HepG2 (cell line): ENCODE measurements around the gene SDR39U1. TPM values are rescaled to one million over a fixed set of nuclear protein-coding genes. Genes with fewer than 3 reads are reported as not detected.

Experiments used
- CEBPG ChIP-seq: IDR thresholded peaks from 2 replicates; pipeline ENCODE4 v1.6.1; 2016
- CTCF ChIP-seq: sonication (generic); formaldehyde crosslinking; IDR thresholded peaks from 2 replicates; pipeline ENCODE4 v1.5.0; 2020; ENCODE audit warnings: mild to moderate bottlenecking, missing genetic modification reagents, moderate library complexity
- GZF1 ChIP-seq: sonication (generic); formaldehyde crosslinking; IDR thresholded peaks from 2 replicates; pipeline ENCODE4 v1.5.1; 2020; ENCODE audit warnings: mild to moderate bottlenecking, missing genetic modification reagents
- HCFC1 ChIP-seq: fragments of 150-350 bp; IDR thresholded peaks from 2 replicates; pipeline ENCODE4 v1.6.1; 2014; ENCODE audit warnings: low read depth, low read length
- KDM1A ChIP-seq: IDR thresholded peaks from 2 replicates; pipeline ENCODE4 v1.6.1; 2016; ENCODE audit warnings: missing compliant biosample characterization
- MEF2D ChIP-seq: sonication (generic); formaldehyde crosslinking; IDR thresholded peaks from 2 replicates; pipeline ENCODE4 v1.5.1; 2020; ENCODE audit warnings: mild to moderate bottlenecking, missing genetic modification reagents
- MEIS1 ChIP-seq: sonication (generic); formaldehyde crosslinking; IDR thresholded peaks from 2 replicates; pipeline ENCODE4 v1.9.0; 2021; ENCODE audit warnings: mild to moderate bottlenecking, missing genetic modification reagents, moderate library complexity, borderline replicate concordance
- MYPOP ChIP-seq: sonication (generic); formaldehyde crosslinking; IDR thresholded peaks from 2 replicates; pipeline ENCODE4 v1.8.1; 2023; ENCODE audit warnings: mild to moderate bottlenecking, moderate library complexity, missing genetic modification reagents
- NCOR1 ChIP-seq: fragments of 200-600 bp; sonication (generic); IDR thresholded peaks from 2 replicates; pipeline ENCODE4 v1.7.0; 2017; ENCODE audit warnings: antibody characterized with exemption, low read length, borderline replicate concordance
- NFYC ChIP-seq: IDR thresholded peaks from 2 replicates; pipeline ENCODE4 v1.6.1; 2016; ENCODE audit warnings: missing genetic modification reagents, missing compliant biosample characterization
- REST ChIP-seq, 2 experiments: IDR thresholded peaks; 2 replicates each; pipeline ENCODE4 v1.6.1; 2011 to 2012; ENCODE audit warnings: low read length in 2 of 2, borderline replicate concordance in 1 of 2, low read depth in 1 of 2, mild to moderate bottlenecking in 1 of 2, moderate library complexity in 1 of 2
- RFX5 ChIP-seq: IDR thresholded peaks from 2 replicates; pipeline ENCODE4 v1.6.1; 2011; ENCODE audit warnings: low read depth, low read length, improper control_type of control experiment
- TFE3 ChIP-seq: IDR thresholded peaks from 2 replicates; pipeline ENCODE4 v1.6.1; 2016
- ZFY ChIP-seq: sonication (generic); formaldehyde crosslinking; IDR thresholded peaks from 2 replicates; pipeline ENCODE4 v1.4.0; 2020; ENCODE audit warnings: missing genetic modification reagents
- ZFYVE20 ChIP-seq: sonication (generic); formaldehyde crosslinking; IDR thresholded peaks from 2 replicates; pipeline ENCODE4 v1.8.0; 2023; ENCODE audit warnings: low read depth, mild to moderate bottlenecking, moderate library complexity, missing genetic modification reagents, borderline replicate concordance
- ZNF367 ChIP-seq: sonication (generic); formaldehyde crosslinking; IDR thresholded peaks from 2 replicates; pipeline ENCODE4 v1.4.0; 2020; ENCODE audit warnings: missing genetic modification reagents, borderline replicate concordance
- polyA plus RNA-seq, 8 experiments: library from polyadenylated mRNA; depleted of rRNA in 3 of 8; stranded (reverse) in 7 of 8; unstranded in 1 of 8; fragments of >200 nt; fragmentation: Illumina TruSeq in 4 of 8; extraction: Trizol in 4 of 8; gene quantifications; 2 replicates each; pipeline versions ENCODE4 v1.2.1 to v1.2.3, GENCODE V29; 2011 to 2016; ENCODE audit warnings: low read depth in 4 of 8, missing spikeins in 1 of 8, mixed read lengths in 1 of 8; ENCODE audit not compliant: insufficient read depth in 1 of 8
- total RNA-seq, 5 experiments: library from RNA; depleted of rRNA; stranded (reverse); fragments of >200 nt; fragmentation: Illumina TruSeq; extraction: Trizol; gene quantifications; 2 replicates each; pipeline ENCODE4 v1.2.3, GENCODE V29; 2016; ENCODE audit warnings: low read depth in 1 of 5
- TF ChIP-seq, protein P1 (sequence below): sonication (generic); formaldehyde crosslinking; IDR thresholded peaks from 2 replicates; pipeline ENCODE4 v1.9.0; 2021; ENCODE audit warnings: missing genetic modification reagents, mild to moderate bottlenecking, borderline replicate concordance
- TF ChIP-seq, protein P2 (sequence below): sonication (generic); formaldehyde crosslinking; IDR thresholded peaks from 2 replicates; pipeline ENCODE4 v1.8.0; 2022; ENCODE audit warnings: missing genetic modification reagents, low read depth, mild to moderate bottlenecking, borderline replicate concordance

SDR39U1 gene
- total and polyA plus RNA-seq, 2 of the 13 experiments (the other 11 are each of a cell fraction or from before 2014, with no cell fraction given) = 34.4 to 129 TPM

DNA sequence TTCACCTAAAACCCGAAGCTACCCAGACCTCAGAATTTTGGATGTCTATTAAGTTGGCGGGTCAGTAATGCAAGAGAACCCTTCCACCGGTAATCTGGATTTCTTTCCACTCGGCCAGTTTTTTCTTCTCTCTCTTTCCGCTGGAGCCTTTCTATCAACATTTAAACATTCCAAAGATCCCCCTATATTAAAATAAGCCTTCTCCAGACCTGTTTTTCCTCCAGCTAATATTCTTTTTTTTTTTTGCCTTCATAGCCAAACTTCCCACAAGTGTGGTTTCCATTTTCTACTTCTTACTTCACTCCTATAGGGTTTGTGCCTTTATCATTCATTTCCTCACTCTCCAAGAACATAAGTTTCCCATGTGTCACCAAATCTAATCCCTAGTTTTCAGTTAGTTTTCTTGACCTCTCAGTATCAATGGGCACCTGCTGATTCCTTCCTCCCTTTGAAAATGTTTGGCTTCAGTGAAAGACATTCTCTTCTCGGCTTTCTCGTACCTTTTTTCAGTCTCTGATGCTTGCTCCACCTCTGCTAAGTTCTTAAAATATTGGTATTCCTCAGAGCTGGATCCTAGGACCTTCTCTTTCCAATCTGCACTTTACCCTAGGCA is 583 bp upstream of the SDR39U1 start (continued):
- TF ChIP-seq, protein P1, sequence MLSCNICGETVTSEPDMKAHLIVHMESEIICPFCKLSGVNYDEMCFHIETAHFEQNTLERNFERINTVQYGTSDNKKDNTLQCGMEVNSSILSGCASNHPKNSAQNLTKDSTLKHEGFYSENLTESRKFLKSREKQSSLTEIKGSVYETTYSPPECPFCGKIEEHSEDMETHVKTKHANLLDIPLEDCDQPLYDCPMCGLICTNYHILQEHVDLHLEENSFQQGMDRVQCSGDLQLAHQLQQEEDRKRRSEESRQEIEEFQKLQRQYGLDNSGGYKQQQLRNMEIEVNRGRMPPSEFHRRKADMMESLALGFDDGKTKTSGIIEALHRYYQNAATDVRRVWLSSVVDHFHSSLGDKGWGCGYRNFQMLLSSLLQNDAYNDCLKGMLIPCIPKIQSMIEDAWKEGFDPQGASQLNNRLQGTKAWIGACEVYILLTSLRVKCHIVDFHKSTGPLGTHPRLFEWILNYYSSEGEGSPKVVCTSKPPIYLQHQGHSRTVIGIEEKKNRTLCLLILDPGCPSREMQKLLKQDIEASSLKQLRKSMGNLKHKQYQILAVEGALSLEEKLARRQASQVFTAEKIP (CRISPR knock-in tag) = no peak
- no peak for TF ChIP-seq ZNF367 (CRISPR knock-in tag)
- no peak for TF ChIP-seq MEF2D (CRISPR knock-in tag)
- no peak for TF ChIP-seq CEBPG (CRISPR knock-in tag)
- peak in 1 of 2 experiments; percentile 68; a peak in 1 of 4 replicates for TF ChIP-seq REST (IDR thresholded peaks at IDR 0.05; ENCODE audit: borderline replicate concordance in 1 of 2, low read depth in 1 of 2, low read length in 2 of 2)
- TF ChIP-seq MYPOP (CRISPR knock-in tag) = no peak
- TF ChIP-seq, protein P2, sequence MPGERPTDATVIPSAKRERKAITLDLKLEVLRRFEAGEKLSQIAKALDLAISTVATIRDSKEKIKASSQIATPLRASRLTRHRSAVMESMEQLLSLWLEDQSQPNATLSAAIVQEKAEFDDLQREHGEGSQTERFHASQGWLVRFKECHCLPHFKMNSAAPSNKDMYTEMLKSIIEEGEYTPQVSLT (CRISPR knock-in tag) = 0 out of 2 replicates have a peak, but pooled peaks have one; percentile 5
- no peak for TF ChIP-seq KDM1A
- no peak for TF ChIP-seq ZFY (CRISPR knock-in tag)
- no peak for TF ChIP-seq HCFC1
- TF ChIP-seq TFE3 (CRISPR knock-in tag) = no peak
- no peak for TF ChIP-seq ZFYVE20
- no peak for TF ChIP-seq GZF1 (CRISPR knock-in tag)
- TF ChIP-seq NCOR1 = 0 out of 2 replicates have a peak, but pooled peaks have one; percentile 13
- no peak for TF ChIP-seq RFX5
- no peak for TF ChIP-seq CTCF (CRISPR knock-in tag)
- no peak for TF ChIP-seq MEIS1 (CRISPR knock-in tag)
- no peak for TF ChIP-seq NFYC (CRISPR knock-in tag)
